ENCODE data around the gene ARHGAP31. TPM values are rescaled to one million over a fixed set of nuclear protein-coding genes. Genes with fewer than 3 reads are reported as not detected.

The ARHGAP31 gene
- total RNA-seq, 6 experiments from 2014 or later, result 1.6 to 8.7 (median 4.9) TPM

DNA sequence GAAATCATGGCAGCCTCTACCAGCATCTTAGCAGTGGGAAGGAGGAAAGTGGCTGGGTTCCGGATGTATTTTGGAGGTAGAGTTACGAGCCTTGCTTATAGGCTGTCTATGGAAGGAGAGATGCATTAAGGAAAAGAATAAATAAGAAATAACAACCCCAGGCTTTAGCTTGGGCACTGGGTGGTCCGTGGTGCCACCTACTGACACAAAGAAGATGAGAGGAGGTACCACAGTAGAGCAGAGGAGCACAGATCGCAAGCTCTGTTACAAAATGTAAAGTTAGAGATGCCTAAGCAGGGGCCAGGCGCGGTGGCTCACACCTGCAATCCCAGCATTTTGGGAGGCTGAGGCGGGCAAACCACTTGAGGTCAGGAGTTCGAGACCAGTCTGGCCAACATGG, 94.4 kb downstream of the ARHGAP31 start:
- no peaks in the 10 kb centered on the region for H3K4me1 ChIP-seq
- 80% methylated on average over 3 of the region's 8 CpGs for WGBS (ENCODE audit: insufficient coverage, low coverage, low lambda C conversion rate, missing lambda C conversion rate)
- DNase-seq, result no peak
- no peaks in the 10 kb centered on the region for H3K36me3 ChIP-seq
- no peaks in the 10 kb centered on the region for H3K27me3 ChIP-seq
- no peaks in the 10 kb centered on the region for H3K9me3 ChIP-seq
- intact Hi-C loops (cut with DNase I), result no loop called here
- no peak for ATAC-seq
- no peak overlapping the region for H3K27ac ChIP-seq
- H3K4me3 ChIP-seq, result no peak overlapping the region
- TF ChIP-seq POLR2A (IDR thresholded peaks at IDR 0.05), result no peak
- TF ChIP-seq, protein P1, sequence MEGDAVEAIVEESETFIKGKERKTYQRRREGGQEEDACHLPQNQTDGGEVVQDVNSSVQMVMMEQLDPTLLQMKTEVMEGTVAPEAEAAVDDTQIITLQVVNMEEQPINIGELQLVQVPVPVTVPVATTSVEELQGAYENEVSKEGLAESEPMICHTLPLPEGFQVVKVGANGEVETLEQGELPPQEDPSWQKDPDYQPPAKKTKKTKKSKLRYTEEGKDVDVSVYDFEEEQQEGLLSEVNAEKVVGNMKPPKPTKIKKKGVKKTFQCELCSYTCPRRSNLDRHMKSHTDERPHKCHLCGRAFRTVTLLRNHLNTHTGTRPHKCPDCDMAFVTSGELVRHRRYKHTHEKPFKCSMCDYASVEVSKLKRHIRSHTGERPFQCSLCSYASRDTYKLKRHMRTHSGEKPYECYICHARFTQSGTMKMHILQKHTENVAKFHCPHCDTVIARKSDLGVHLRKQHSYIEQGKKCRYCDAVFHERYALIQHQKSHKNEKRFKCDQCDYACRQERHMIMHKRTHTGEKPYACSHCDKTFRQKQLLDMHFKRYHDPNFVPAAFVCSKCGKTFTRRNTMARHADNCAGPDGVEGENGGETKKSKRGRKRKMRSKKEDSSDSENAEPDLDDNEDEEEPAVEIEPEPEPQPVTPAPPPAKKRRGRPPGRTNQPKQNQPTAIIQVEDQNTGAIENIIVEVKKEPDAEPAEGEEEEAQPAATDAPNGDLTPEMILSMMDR (IDR thresholded peaks at IDR 0.05), result no peak

DNA sequence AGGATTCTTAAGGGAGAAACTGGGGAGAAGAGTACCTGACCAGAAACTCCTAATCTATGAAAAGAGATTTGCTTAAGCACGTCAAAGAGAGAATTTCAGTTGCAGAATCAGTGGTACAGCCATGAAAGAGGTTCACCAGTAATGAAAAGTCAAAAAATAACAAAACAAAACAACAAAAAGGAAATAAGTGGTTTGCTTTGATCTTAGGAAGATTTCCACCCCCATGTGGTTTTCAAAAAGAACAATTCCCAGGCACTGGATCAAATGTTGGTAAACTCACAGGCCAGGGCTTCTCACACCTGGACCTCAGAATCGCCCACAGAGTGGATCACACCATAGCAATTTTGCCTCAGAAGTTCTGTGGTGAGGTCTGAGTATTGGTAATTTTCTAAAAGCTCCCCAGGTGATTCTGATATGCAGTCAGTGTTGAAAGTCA, 101.8 kb downstream of the ARHGAP31 start:
- TF ChIP-seq, protein P1 (IDR thresholded peaks at IDR 0.05), result no peak
- TF ChIP-seq POLR2A (IDR thresholded peaks at IDR 0.05), result no peak
- intact Hi-C loops (cut with DNase I), result no loop called here
- DNase-seq, result no peak
- no peaks in the 10 kb centered on the region for H3K4me1 ChIP-seq
- no peak overlapping the region for H3K4me3 ChIP-seq
- WGBS (ENCODE audit: insufficient coverage, low coverage, low lambda C conversion rate, missing lambda C conversion rate), result 76% methylated on average over 2 of the region's 2 CpGs
- no peaks in the 10 kb centered on the region for H3K9me3 ChIP-seq
- ATAC-seq, result no peak
- no peaks in the 10 kb centered on the region for H3K27me3 ChIP-seq
- H3K36me3 ChIP-seq, result peaks cover 0 to 2% (median 0%) of the 10 kb centered on the region in 4 donors
- no peak overlapping the region for H3K27ac ChIP-seq

DNA sequence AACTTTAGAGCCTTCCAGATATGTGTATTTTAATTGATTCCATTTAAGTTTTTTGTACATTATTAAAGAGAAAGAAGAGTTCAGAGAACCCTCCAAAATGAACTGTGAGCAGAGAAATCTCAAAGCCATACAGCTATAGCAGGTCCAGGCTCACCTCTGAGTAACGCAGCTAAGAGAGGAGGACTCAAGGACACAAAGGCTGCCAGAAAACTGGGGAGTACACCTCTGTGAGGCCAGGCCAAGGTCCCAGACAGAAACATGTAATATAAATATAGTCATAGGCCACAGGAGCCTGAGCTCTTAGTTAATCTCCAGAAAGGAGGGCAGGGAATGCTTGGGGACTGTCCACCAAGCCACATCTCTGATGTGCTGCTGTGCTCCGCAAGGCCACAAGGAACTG, 102.7 kb downstream of the ARHGAP31 start:
- 88% methylated on average over 1 of the region's 2 CpGs for WGBS (ENCODE audit: insufficient coverage, low coverage, low lambda C conversion rate, missing lambda C conversion rate)
- Histone ChIP-seq H3K27ac (no peak overlapping the region), H3K36me3 (peaks cover 0 to 2% (median 0%) of the 10 kb centered on the region in 4 donors)

DNA sequence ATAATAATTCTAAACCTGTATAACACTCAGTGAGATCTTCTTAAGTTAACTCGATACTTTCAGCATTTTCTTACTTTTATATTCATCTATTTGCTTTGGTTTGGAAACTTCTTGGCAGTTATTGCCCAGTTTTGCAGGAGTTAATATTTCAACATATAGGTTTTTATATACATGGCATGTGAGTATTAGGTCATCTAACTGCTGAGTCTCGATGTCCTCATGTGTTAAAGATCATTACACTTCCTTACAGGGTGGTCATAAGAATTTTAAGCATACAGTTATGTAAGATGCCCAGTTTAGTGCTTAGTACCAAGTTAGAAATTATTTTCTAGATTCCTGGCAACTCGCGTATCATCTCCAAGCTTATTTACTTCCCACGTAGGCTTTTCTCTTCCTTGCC, 106.3 kb downstream of the ARHGAP31 start:
- no peak for TF ChIP-seq POLR2A (IDR thresholded peaks at IDR 0.05)
- TF ChIP-seq, protein P1 (IDR thresholded peaks at IDR 0.05), result no peak
- H3K27me3 ChIP-seq, result no peaks in the 10 kb centered on the region
- H3K4me3 ChIP-seq, result no peak overlapping the region
- intact Hi-C loops (cut with DNase I), result no loop called here
- no peaks in the 10 kb centered on the region for H3K9me3 ChIP-seq
- no peaks in the 10 kb centered on the region for H3K36me3 ChIP-seq
- DNase-seq, result no peak
- WGBS (ENCODE audit: insufficient coverage, low coverage, low lambda C conversion rate, missing lambda C conversion rate), result 71% methylated on average over 5 of the region's 5 CpGs
- H3K4me1 ChIP-seq, result no peaks in the 10 kb centered on the region
- H3K27ac ChIP-seq, result no peak overlapping the region
- ATAC-seq, result no peak

More for the DNA sequence above, 102.7 kb downstream of the ARHGAP31 start:
- Histone ChIP-seq H3K4me1 (no peaks in the 10 kb centered on the region), H3K9me3 (no peaks in the 10 kb centered on the region), H3K27me3 (no peaks in the 10 kb centered on the region), H3K4me3 (no peak overlapping the region)
- ATAC-seq, result no peak
- DNase-seq, result no peak
- intact Hi-C loops (cut with DNase I), result no loop called here
- TF ChIP-seq, protein P1 (IDR thresholded peaks at IDR 0.05), result no peak
- TF ChIP-seq POLR2A (IDR thresholded peaks at IDR 0.05), result no peak

DNA sequence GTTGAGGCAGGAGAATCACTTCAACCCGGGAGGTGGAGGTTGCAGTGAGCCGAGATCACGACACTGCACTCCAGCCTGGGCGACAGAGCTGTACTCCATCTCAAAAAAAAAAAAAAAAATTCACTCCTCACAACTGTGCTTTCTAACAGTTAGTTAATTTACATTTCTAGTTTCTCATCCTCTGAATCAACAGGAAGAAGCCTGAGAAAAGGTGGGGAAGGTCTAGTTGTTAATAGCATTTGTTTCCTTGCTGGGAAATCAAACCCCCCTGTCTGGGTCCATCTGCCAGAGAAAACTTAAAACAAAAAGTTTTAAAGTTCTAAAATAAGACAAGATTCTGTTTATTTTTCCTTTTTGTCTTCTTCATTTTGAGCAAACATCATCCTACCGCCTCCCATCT, 106.9 kb downstream of the ARHGAP31 start:
- Histone ChIP-seq H3K27me3 (no peaks in the 10 kb centered on the region), H3K9me3 (no peaks in the 10 kb centered on the region), H3K4me1 (no peaks in the 10 kb centered on the region), H3K4me3 (no peak overlapping the region), H3K27ac (no peak overlapping the region), H3K36me3 (no peaks in the 10 kb centered on the region)
- TF ChIP-seq, protein P1 (IDR thresholded peaks at IDR 0.05), result no peak
- TF ChIP-seq POLR2A (IDR thresholded peaks at IDR 0.05), result no peak
- ATAC-seq (no peak), DNase-seq (no peak)
- intact Hi-C loops (cut with DNase I), result no loop called here
- 94% methylated on average over 5 of the region's 5 CpGs for WGBS (ENCODE audit: insufficient coverage, low coverage, low lambda C conversion rate, missing lambda C conversion rate)

Measured in right lobe of liver (tissue), 6 donors.